OCI-LY3 (cell line): Measurements from ENCODE around the gene BCL6B.
A peak's percentile ranks its signal among the peaks of the same experiment; 100 is the strongest.

Experiments
- H2AFZ ChIP-seq: fragments of 200-600, 300-600 bp; shearing (Covaris generic); 2 replicates; pipeline ENCODE4 v1.6.0; 2014; ENCODE audit warnings: antibody characterized with exemption, low read depth, low read length
- H3K27ac ChIP-seq: fragments of 200-600, 300-600 bp; sonication (generic); 2 replicates; pipeline ENCODE4 v1.5.1; 2014; ENCODE audit warnings: mild to moderate bottlenecking, low read length, moderate library complexity, mixed read lengths
- H3K27me3 ChIP-seq: fragments of 200-600, 300-600 bp; sonication (generic); 2 replicates; pipeline ENCODE4 v1.6.1; 2014; ENCODE audit warnings: low read depth, low read length, mixed read lengths
- H3K36me3 ChIP-seq: fragments of 200-600, 300-600 bp; sonication (generic); replicated peaks from 2 replicates; pipeline ENCODE3; 2014; ENCODE audit warnings: low read depth, low read length, mixed read lengths
- H3K4me1 ChIP-seq: fragments of 300-600, 200-600 bp; sonication (generic); 2 replicates; pipeline ENCODE4 v1.6.1; 2014; ENCODE audit warnings: low read length, mixed read lengths
- H3K4me2 ChIP-seq: fragments of 200-600, 300-600 bp; sonication (generic); 2 replicates; pipeline ENCODE4 v1.6.1; 2014; ENCODE audit warnings: low read length, mixed read lengths
- H3K4me3 ChIP-seq: fragments of 300-600, 200-600 bp; sonication (generic); 2 replicates; pipeline ENCODE4 v1.5.1; 2014; ENCODE audit warnings: antibody characterized with exemption, mild to moderate bottlenecking, low read length, moderate library complexity
- H3K79me2 ChIP-seq: fragments of 300-600, 200-600 bp; shearing (Covaris generic); 2 replicates; pipeline ENCODE4 v1.6.1; 2014; ENCODE audit warnings: mild to moderate bottlenecking, low read length, mixed read lengths
- H3K9ac ChIP-seq: fragments of 300-600, 200-600 bp; shearing (Covaris generic); 2 replicates; pipeline ENCODE4 v1.6.0; 2014; ENCODE audit warnings: mild to moderate bottlenecking, low read length, moderate library complexity
- H3K9me3 ChIP-seq: fragments of 200-600, 300-600 bp; shearing (Covaris generic); 2 replicates; pipeline ENCODE4 v1.6.1; 2014; ENCODE audit warnings: low read length, mixed read lengths; ENCODE audit not compliant: insufficient read depth
- H4K20me1 ChIP-seq: fragments of 200-600, 300-600 bp; sonication (generic); 2 replicates; pipeline ENCODE4 v1.6.1; 2016; ENCODE audit warnings: low read length, mixed read lengths; ENCODE audit not compliant: insufficient read depth
- CTCF ChIP-seq: fragments of 200-600, 300-600 bp; sonication (generic); IDR thresholded peaks from 2 replicates; pipeline ENCODE4 v1.5.1; 2014; ENCODE audit warnings: antibody characterized with exemption, low read length, low read depth
- EZH2phosphoT487 ChIP-seq: fragments of 200-600 bp; shearing (Covaris generic); IDR thresholded peaks from 2 replicates; pipeline ENCODE4 v1.6.1; 2018; ENCODE audit warnings: antibody characterized with exemption, mixed run types, low read depth

The BCL6B gene

GRCh38 chr17:7010523-7010922 lies 12.3 kb upstream of the BCL6B start:
- no peaks in the 10 kb centered on the region for H3K9me3 ChIP-seq
- peaks cover 6% of the 10 kb centered on the region; the same call in 1 of the 2 replicates for H3K4me1 ChIP-seq
- no peaks in the 10 kb centered on the region for H3K27me3 ChIP-seq
- no peak overlapping the region for H3K4me2 ChIP-seq
- TF ChIP-seq CTCF: no peak
- TF ChIP-seq EZH2phosphoT487: no peak
- H3K36me3 ChIP-seq: no peaks in the 10 kb centered on the region
- no peak overlapping the region for H3K4me3 ChIP-seq
- no peaks in the 10 kb centered on the region for H4K20me1 ChIP-seq
- H3K9ac ChIP-seq: no peak overlapping the region
- peaks cover 46% of the 10 kb centered on the region for H3K79me2 ChIP-seq
- no peak overlapping the region for H2AFZ ChIP-seq
- no peak overlapping the region for H3K27ac ChIP-seq

DNA sequence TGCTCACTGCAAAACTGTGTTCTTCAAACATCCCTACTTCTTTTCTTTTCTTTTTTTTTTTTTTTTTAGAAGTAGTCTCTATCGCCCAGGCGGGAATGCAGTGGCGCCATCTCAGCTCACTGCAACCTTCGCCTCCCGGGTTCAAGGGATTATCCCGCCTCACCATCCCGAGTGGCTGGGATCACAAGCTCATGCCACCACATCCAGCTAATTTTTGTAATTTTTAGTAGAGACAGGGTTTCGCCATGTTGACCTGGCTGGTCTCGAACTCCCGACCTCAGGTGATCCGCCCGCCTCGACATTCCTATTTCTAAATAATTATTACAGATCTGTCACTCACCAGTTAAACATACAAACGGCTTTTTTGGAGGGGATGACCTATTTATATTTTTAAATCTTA lies 11.4 kb upstream of the BCL6B start:
- Histone ChIP-seq H3K4me2 (peak overlapping the region; percentile 91), H3K4me3 (peak overlapping the region; percentile 95), H3K9ac (peak overlapping the region; percentile 88), H4K20me1 (no peaks in the 10 kb centered on the region), H3K79me2 (peaks cover 54% of the 10 kb centered on the region), H3K36me3 (peaks cover under 1% of the 10 kb centered on the region), H3K4me1 (peaks cover 15% of the 10 kb centered on the region), H3K27ac (no peak overlapping the region), H2AFZ (no peak overlapping the region), H3K9me3 (no peaks in the 10 kb centered on the region), H3K27me3 (no peaks in the 10 kb centered on the region)
- TF ChIP-seq EZH2phosphoT487: no peak
- TF ChIP-seq CTCF: no peak

DNA sequence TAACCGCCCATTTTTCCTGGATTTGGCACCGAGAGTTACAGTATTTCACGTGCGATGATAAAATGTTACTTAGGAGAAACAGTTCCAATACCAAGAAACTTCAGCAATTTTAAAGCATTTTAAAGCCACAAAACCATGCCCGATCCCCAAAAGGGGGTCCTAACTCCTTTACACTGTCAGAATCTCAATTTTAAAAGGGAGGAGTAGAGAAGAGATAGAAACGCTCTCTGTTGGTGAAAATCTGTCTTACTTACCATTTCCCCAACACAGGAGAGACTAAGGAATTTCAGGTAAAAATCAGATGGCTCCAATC lies 11.0 kb upstream of the BCL6B start:
- peak overlapping the region; percentile 90 for H3K27ac ChIP-seq
- peak overlapping the region; percentile 91 for H3K4me2 ChIP-seq
- no peaks in the 10 kb centered on the region for H4K20me1 ChIP-seq
- peaks cover 15% of the 10 kb centered on the region for H3K4me1 ChIP-seq
- no peaks in the 10 kb centered on the region for H3K9me3 ChIP-seq
- TF ChIP-seq CTCF (no peak), EZH2phosphoT487 (no peak)
- H3K27me3 ChIP-seq: no peaks in the 10 kb centered on the region
- H3K79me2 ChIP-seq: peaks cover 54% of the 10 kb centered on the region
- peak overlapping the region; percentile 77 for H2AFZ ChIP-seq
- peak overlapping the region; percentile 88 for H3K9ac ChIP-seq
- peak overlapping the region; percentile 95 for H3K4me3 ChIP-seq
- peaks cover 3% of the 10 kb centered on the region for H3K36me3 ChIP-seq

DNA sequence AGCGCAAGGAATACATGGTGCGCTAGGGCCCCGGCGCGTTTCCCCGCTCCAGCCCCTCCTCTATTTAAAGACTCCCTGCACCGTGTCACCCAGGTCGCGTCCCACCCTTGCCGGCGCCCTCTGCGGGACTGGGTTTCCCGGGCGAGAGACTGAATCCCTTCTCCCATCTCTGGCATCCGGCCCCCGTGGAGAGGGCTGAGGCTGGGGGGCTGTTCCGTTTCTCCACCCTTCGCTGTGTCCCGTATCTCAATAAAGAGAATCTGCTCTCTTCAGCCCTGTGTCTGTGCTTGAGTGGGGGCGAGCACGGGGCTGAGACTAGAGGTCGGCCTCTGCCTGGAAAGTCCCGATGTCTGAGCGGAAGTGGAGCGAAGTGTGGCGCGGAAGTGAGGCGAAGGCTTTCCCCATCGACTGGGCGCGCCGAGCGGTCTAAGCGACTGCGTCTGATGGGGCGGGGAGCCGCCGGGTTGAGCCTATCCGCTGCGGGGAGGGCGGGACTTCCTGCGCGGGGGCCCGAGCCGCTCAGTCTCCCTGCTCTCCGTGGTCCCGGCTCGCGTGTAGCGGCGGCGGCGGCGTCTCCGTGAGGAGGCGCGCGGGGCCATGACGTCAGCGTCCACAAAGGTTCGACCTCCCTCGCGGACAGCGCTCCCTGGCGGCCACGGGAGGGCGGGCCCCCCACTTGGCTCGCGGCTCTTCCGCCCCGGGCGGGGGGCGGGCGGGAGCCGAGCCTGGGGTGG lies 8.4 kb upstream of the BCL6B start:
- Histone ChIP-seq H2AFZ (no peak overlapping the region), H3K27me3 (no peaks in the 10 kb centered on the region), H3K27ac (peak overlapping the region; percentile 90), H3K4me3 (peak overlapping the region; percentile 95), H3K4me1 (peaks cover 15% of the 10 kb centered on the region), H3K9me3 (no peaks in the 10 kb centered on the region), H4K20me1 (no peaks in the 10 kb centered on the region), H3K9ac (peak overlapping the region; percentile 88), H3K79me2 (peaks cover 54% of the 10 kb centered on the region), H3K36me3 (peaks cover 3% of the 10 kb centered on the region), H3K4me2 (peak overlapping the region; percentile 91)
- TF ChIP-seq EZH2phosphoT487 (no peak), CTCF (peak; percentile 38)
